Activated B cell treated with CpG ODN at 0.5 μM for 24 hours (primary cell): ENCODE data around the gene KCNH2. TPM values are rescaled to one million over a fixed set of nuclear protein-coding genes. Genes with fewer than 3 reads are reported as not detected.

ENCODE experiments used
- ATAC-seq: fragments of 200-7000 bp; cut with Tn5 transposase; one replicate; pipeline ENCODE4 v1.10.0; 2021; ENCODE audit warnings: low read depth, mild to moderate bottlenecking, moderate library complexity
- CTCF ChIA-PET: fragments of 350-600 bp; sonication (Branson Sonifier 250); formaldehyde crosslinking; loops from one replicate; lab custom pipeline; 2021; ENCODE audit warnings: antibody characterized with exemption; lab: Charles Lee
- POLR2A ChIA-PET: fragments of 350-600 bp; sonication (Branson Sonifier 250); formaldehyde crosslinking; loops from one replicate; lab custom pipeline; 2021; ENCODE audit warnings: antibody characterized with exemption; lab: Charles Lee
- DNase-seq: peaks from one replicate; pipeline ENCODE4 v3.0.0; 2022
- H3K27ac Mint-ChIP-seq: one replicate; pipeline ENCODE4 v1.8.0; 2020; ENCODE audit warnings: mixed read lengths
- H3K27me3 Mint-ChIP-seq: one replicate; pipeline ENCODE4 v1.8.0; 2021; ENCODE audit warnings: mixed read lengths
- H3K36me3 Mint-ChIP-seq: one replicate; pipeline ENCODE4 v1.8.0; 2021; ENCODE audit warnings: low read depth, mixed read lengths
- H3K4me1 Mint-ChIP-seq: one replicate; pipeline ENCODE4 v1.8.0; 2021; ENCODE audit warnings: mixed read lengths
- H3K4me3 Mint-ChIP-seq: one replicate; pipeline ENCODE4 v1.8.0; 2020; ENCODE audit warnings: mild to moderate bottlenecking, mixed read lengths
- H3K9me3 Mint-ChIP-seq: one replicate; pipeline ENCODE4 v1.8.0; 2020; ENCODE audit warnings: mixed read lengths
- CTCF ChIP-seq: fragments of 200-600 bp; IDR thresholded peaks from one replicate; pipeline ENCODE4 v1.8.0; 2022; ENCODE audit warnings: antibody characterized with exemption, mild to moderate bottlenecking
- intact Hi-C: fragments of 100-400 bp; cut with micrococcal nuclease; formaldehyde crosslinking; loops from one replicate; pipeline ENCODE4 v1.15.1; 2024
- total RNA-seq: library from RNA; stranded (reverse); gene quantifications from 2 replicates; pipeline ENCODE4 v1.2.3, GENCODE V29; 2022

The KCNH2 gene
- total RNA-seq, 1 donor from 2014 or later = 0.29 TPM

DNA sequence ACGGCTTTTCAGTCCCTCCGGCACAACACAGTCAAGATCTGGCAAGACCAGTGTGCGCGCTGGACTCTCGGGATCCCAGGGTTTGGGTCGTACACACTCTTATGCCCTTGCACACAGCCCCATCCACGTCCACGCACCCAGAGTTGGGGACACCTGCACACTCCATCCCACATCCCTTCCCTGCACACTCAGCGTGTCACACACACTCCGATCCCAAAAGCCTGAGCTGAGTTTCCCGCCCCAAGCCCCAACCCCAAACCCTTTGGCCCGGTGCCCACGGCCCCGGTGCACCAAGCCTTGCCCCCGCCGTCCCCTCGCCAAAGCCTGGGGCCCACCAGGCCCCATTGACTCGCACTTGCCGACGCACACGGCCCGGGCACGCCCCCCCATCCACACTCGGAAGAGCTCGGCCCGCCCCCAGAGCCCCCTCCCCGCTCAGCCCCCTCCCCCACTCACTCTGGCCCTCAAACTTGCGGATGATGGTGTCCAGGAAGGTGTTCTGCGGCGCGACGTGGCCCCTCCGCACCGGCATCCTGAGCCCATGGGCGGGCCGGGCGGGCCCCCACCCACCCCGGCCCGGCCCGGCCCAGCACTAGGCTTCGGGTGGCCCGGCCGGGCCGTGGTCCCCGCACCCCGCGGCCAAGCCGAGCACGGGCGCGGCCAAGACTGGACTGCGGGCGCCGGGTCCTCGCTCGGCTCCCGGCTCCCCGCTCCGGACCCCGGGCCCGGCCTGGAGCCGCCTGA lies 567 bp downstream of the KCNH2 start:
- TF ChIP-seq CTCF = no peak
- ATAC-seq = no peak
- intact Hi-C loops = loop anchor here (5.0 to 10.0 kb wide), 2 partner anchors 545 to 1263 kb away; a partner anchor contains a TSS
- DNase-seq = no peak
- Mint-ChIP-seq H3K27ac (no peak overlapping the region), H3K9me3 (no peaks in the 10 kb centered on the region), H3K36me3 (no peaks in the 10 kb centered on the region), H3K27me3 (peaks cover 43% of the 10 kb centered on the region), H3K4me3 (peak overlapping the region; percentile 74), H3K4me1 (peaks cover 43% of the 10 kb centered on the region)
- ChIA-PET POLR2A (no interaction called here), CTCF (no interaction called here)

DNA sequence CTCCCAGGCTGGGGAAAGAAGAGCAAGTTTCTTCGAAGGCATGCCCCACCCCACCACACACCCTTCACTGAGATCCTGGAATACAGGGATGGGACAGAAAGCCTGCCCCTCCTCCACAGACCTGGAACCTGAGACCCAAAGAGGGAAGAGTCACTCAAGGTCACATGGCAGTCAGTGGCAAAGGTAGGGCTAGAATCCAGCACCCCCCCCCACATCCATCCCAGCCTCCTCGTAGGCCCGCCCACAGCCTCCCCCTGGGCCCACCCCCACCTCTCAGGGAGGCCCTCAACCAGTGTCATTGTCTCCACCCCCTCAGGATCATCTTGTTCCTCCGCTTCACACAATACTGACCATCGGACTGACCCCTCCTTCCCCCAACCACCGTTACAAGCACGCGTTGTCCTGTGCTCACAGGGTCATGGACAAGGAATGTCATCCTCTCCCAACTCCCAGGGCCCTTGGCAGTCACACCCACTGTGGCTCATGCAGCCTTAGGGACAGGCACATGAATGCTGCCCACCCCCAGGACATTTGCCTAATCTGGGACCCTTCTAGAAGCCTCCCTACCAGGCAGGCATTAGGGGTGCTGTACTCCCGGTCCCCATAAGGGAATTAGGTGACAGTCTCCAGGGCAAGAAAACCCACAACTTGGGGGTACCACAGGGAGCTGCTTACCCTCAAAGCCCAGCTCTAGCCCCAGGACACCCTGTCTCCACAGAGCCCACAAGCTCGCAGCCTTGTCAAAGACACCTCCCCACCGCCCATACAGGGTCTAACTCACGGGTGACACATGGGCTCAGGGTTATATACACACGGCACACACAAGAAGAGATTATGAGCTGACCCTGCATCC lies 1.4 kb downstream of the KCNH2 start:
- peaks cover 43% of the 10 kb centered on the region for H3K4me1 Mint-ChIP-seq
- no peaks in the 10 kb centered on the region for H3K9me3 Mint-ChIP-seq
- H3K4me3 Mint-ChIP-seq = peak overlapping the region; percentile 74
- intact Hi-C loops = loop anchor here (5.0 to 10.0 kb wide), 2 partner anchors 544 to 1262 kb away; a partner anchor contains a TSS
- POLR2A ChIA-PET = no interaction called here
- H3K27me3 Mint-ChIP-seq = peaks cover 35% of the 10 kb centered on the region
- no peak for TF ChIP-seq CTCF
- DNase-seq = no peak
- CTCF ChIA-PET = interaction anchor here (1.0 kb wide), 1 partner anchor 10 kb away, joined by 3 read pairs; no protein-coding TSS in a partner anchor
- ATAC-seq = no peak
- H3K36me3 Mint-ChIP-seq = no peaks in the 10 kb centered on the region
- H3K27ac Mint-ChIP-seq = no peak overlapping the region

DNA sequence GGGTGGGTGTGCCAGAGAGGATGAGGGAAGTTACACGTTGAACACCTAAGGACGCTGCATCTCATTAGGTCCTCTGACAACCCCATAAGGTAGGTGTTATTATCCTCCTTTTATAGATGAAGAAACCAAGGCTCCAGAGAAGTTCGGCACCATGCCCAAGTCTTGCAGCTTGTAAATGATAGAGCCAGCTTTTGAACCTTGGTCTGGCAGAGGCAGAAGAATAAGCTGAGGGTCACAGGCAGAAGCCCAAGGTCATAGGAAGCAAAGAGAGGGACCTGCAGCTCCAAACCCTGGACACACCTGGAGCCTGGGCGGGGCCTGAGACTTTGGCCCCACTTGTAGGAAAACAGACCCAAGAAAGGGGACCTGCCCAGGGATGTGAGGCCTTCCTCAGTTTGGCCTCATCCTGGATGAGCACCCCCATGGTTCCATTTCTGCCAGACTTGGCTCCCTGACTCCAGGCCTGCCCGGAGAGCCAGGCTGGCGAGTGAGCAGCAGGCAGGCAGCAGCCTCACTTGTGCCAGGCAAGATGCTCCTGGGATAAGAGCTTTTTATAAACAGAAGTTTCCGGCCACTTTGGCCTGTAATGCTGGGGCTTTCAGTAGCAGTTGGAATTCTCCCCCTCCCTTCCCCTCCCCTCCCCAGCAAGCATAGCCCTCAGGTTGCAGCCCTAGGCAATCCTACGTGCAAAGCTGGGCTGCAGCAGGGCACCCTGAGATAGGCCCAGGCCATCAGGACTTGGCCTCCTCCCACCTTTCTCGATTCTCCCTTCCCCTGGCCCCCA lies 2.4 kb downstream of the KCNH2 start:
- Mint-ChIP-seq H3K27ac (no peak overlapping the region), H3K36me3 (no peaks in the 10 kb centered on the region), H3K27me3 (peaks cover 29% of the 10 kb centered on the region)

More for the DNA sequence above, 2.4 kb downstream of the KCNH2 start:
- Mint-ChIP-seq H3K4me3 (peak overlapping the region; percentile 66), H3K9me3 (no peaks in the 10 kb centered on the region), H3K4me1 (peaks cover 43% of the 10 kb centered on the region)
- ATAC-seq = no peak
- CTCF ChIA-PET = interaction anchor here (1.0 to 2.0 kb wide), 2 partner anchors 8 to 11 kb away, joined by 3 to 6 read pairs; no protein-coding TSS in a partner anchor
- DNase-seq = no peak
- POLR2A ChIA-PET = interaction anchor here (1.0 kb wide), 1 partner anchor 43 kb away, joined by 4 read pairs; no protein-coding TSS in a partner anchor
- TF ChIP-seq CTCF = no peak
- intact Hi-C loops = loop anchor here (2.0 to 10.0 kb wide), 3 partner anchors 43 to 1261 kb away; a partner anchor contains a TSS
